HG02885 (cell line): ENCODE results near the gene APOL6.
"Not testable (repeated sequence)": the region's sequence is repeated elsewhere in the genome, so short reads cannot be mapped to it uniquely, and the experiment has no call there.

Experiments used
- ATAC-seq: cut with Tn5 transposase; IDR thresholded peaks from one replicate; pipeline ENCODE4 v1.9.1; 2021; ENCODE audit warnings: mild to moderate bottlenecking; ENCODE audit not compliant: unreplicated experiment, poor library complexity

The APOL6 gene

DNA sequence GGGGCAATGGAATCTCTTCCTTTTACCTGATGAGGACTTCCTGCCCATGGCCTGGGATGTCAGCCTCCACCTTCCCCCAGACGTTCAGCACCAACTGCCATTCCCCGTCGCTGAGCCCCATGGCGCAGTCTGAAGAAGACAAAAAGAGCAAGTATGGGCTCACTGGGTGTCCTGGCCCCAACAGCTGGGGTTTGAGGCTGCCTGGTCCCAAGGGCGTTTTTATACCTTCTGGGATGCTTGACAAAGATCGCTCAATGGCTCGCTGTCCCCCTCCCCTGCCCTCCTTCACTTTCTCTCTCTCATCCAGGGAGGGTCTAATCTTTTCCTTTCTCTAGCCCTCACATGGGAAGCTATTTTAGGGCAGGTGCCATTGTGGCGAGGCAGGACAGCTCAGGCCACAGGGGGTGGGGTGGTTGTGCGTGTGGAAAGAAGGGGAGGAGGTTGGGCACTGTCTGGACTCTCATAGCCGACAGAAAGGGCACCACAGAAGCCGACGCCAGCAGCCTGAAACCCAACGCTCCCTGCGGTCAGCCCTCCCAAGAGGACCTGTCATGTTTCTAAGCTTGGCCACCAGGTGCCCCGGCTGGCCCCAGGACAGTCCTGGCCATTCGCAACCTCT lies 31.0 kb upstream of the APOL6 start, which contains the start of gene MB:
Gene MB (minus strand): TSS at position 193 of the 619 bp plus-strand sequence. CDS start 72 bp downstream, at position 121.
- ATAC-seq = no peak

DNA sequence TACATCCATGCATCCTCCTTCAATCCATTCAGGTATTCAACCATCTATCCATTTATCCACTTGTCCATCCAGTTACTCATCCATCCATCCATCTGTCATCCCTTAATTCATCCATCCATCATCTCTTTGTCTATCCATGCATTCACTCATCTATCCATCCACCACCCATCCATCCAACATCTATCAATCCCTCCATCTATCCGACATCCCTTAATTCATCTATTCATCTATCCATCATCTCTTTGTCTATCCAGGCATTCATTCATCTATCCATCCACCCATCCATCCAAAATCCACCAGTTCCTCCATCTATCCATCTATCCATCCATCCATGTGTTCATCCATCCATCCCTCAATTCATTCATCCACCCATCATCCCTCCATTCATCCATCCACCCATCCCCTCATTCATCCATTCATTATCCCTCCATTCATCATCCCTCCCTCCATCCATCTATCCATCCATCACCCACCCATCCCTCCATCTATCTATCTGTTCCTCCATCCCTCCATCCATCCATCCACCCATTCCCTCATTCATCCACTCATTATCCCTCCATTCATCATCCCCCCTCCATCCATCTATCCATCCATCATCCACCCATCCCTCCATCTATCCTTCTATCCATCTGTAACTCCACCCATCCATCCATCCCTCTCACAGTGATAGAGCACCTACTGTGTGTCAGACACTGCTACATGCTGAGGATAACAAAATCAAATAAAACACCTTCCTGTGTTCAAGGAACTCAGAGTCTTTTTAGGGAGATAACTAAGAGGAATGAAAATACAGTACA lies 29.6 kb upstream of the APOL6 start:
- no peak for ATAC-seq

DNA sequence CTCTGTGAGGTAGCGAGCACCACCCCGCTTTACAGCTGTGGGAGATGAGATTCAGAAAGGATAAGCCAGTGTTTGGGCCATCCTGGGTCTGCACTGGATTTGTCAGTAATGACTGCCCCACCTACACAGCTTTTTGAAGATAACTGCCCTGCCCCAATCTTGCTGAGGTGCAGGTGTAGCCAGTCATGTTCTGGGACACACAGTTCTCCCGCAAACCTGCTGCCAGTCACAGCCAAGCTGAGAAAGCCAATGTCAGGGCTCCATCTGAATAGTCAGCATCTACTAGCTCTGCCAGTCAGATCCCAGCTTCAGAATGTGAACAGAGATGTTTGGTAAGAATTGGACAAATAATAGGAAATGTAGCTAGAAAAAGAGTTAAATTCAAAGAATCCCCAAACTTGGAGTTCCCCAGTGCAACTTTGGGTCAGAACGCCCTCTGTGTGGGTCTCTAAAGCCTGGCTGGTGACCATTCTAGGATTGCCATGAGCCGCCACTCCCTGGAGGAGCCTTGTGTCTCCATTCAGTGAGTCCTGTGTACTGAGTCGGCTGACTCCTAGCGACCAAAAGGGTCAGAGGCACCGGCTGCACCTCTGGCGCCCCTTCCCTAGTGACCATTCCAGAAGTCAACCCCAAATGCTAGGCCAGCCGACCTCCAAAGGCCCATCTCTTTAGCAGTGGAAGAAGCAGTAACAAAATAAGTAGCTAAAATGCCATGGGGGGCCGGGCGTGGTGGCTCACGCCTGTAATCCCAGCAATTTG lies 28.7 kb upstream of the APOL6 start:
- ATAC-seq = no peak

DNA sequence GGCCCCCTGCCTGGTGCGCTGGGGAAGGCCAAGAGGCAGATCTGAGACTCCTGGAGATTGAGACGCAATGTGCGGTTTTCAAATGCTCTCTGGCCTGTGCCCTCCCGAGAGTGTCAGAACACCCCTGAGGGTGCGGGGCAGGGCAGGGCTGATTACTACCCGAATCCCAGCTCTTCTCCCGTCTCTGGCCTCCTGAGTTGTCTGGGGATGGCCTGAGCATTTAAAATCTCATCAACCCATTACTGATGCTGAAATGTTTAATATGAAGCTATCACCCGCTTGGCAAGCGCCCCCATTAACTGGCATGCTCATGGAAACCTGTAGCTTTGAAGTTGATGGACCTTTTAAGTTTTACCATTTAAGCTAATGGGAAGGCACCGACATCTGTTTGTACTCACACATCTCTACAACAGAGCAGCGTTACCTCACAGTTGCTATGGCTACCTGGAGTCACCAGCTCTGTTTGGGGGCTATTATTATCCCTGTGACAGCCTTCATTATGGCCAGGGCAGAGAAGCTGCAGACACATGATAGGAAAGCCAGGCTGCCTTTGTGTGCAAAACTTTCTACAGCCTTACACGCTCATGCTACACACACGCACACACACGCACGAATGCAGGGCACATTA lies 27.5 kb upstream of the APOL6 start:
- ATAC-seq = no peak

DNA sequence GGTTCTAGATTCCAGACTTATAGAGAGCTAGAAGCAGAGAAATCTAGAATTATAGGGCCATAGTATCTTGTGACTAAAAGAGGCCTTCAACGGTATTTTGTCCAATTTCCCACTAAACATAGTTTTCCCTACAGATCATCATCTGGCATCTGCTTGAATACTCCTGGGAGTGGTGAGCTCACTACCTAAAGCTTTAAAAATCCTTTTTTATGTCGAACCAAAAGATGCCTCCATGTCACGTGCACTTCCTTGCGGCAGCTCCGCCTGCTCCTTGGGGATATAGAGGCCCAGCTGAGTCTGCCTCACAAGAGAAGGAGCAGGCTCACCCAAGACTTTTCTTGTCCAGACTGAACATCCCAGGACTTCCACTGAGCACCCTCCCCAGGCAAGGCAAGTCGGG lies 26.8 kb upstream of the APOL6 start:
- ATAC-seq = no peak

DNA sequence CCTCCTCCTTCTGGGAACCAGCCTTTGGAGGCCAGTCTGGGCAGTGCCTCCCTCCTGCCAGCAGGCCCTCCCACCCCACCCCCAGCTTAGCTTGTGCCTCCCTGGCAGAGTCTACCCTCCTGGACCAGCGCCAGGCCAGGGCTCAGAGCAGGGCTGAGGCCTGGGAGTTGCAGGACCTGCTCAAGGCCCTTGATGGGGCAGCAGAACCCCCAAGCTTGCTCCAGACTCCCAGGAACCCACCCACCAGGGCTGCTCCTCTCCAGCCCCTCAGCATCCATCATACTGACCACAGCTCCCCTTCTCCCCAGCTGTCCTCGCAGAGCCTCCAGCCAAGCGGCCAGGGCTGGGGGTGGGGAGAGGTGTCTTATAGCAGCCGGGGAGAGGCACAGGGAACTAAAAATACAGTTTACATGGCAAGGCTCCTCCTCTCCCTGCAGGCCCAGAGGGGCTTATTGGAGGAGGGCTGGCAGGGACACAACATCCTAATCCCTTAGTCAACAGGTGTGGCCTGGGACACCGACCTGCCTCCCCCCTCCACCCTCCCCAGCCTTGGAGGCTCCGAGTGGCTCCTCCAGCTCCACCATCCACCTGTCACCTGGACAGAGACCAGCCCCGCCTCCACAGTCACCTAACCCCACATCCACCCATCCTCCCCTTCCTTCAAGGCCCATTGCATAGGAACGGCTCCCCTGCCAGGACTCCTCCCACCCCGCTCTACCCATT lies 25.9 kb upstream of the APOL6 start:
- ATAC-seq = no peak

DNA sequence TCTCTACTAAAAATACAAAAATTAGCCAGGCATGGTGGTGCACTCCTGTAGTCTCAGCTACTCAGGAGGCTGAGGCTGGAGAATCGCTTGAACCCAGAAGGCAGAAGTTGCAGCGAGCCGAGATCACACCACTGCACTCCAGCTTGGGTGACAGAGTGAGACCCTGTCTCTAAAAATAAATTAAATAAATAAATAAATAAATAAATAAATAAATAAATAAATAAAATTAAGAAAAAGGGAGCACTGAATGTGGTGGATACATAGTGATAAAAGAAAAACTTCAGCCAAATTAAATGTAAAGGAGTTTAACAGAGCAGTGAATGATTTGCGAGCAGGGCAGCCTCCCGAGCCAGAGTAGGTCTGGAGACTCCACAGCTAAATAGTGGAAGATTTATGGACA lies 24.4 kb upstream of the APOL6 start:
- ATAC-seq = not testable (repeated sequence)

DNA sequence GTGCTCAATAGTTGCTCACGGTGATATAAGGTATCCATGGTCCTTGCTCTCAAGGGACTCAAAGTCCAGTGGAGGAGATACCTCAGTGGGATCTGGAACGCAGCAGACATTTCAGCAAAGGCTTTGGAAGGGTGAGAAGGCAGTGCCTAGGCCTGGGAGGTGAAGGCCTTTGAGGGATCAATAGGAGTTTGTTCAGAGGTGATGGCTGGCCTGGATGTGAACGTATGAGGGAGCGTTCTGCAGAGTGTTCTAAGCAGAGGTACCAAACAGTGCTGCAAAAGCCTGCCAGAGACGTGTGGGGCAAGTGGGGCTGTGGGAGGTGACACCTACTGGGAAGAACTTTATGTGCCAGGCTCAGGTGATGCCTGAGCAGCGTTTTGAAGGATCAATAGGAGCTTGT lies 23.7 kb upstream of the APOL6 start:
- no peak for ATAC-seq

DNA sequence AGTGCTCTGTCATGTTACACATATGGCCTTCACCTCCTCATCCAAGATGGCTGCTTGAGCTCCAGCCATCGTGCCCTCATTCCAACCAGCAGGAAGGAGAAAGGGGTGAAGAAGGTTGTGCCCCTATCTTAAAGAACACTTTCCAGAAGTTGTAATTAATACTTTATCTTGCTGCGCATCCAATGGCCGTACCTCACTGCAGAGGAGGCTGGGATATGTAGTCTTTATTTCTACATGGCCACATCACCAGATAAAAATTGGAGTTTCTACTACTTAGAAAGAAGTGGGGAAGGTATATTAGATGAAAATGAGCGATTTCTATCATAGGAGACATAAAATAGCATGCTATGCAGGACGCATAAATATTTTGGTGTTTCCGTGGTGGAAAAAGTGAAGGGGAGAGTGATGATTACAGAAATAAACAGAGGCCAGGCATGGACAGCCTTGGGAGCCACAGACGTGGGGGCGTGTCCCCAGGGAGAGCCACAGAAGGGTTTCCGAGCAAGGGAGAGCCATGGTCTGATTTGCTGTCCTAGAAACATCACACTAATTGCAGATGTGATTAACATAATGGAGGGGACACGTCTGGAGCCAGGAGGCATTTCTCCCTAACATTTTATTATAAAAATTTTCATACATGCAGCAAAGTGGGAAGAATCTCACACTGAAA lies 22.3 kb upstream of the APOL6 start:
- ATAC-seq = no peak

DNA sequence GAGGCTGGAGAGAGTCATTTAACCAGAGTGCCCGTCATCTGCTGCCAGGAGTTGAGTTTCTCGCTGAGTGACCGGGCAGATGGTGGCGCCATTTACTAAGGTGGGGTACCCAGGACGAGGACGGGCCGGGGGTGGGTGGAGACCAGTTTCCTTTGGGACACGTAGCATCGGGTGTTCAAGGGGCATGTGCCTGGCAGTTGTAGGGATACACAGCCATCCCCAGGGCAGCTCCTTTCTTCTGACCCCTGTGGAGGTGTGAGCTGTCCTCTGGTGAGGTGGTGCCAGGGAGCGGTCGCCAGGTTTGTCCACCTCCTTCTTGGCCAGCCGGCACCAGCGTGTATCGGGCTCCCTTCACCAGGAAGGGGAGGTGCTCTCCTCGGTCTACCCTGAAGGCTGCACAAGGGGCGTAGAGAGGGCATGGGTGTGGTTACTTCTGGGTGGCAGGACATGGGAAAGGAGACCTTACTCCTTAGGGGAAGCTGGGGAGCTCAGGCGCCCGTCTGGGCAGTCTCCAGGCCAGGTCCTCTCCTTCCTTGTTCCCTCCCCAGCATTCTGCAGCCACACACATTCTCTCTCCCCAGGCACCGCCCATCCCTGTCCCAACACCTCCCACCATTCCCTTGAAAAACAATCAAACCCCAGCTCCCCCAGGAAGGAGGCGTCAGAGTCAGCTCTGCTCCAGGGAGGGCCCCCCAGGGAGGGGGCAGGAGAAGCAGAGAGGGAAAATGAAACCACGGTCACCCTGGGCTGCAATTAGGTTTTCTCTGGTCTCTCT lies 20.8 kb upstream of the APOL6 start:
- no peak for ATAC-seq

DNA sequence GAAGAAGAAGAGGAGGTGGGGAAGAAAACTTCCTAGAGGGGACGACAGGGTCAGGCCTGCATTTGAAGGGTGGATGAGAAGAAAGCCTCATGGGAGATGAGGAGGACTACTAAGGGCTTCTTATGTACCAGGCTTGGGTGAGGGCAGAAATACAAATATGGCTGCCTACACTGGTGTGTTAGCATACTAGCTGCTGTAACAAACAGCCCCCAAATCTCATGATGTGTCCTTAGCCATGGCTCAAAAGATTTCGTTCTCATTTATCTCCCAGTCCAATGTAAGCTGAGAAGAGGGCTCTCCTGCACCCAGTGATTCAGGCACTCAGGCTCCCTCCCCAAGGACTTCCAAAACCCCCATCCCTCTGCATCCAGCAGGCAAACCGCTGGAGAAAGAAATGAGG lies 19.5 kb upstream of the APOL6 start:
- ATAC-seq = no peak

DNA sequence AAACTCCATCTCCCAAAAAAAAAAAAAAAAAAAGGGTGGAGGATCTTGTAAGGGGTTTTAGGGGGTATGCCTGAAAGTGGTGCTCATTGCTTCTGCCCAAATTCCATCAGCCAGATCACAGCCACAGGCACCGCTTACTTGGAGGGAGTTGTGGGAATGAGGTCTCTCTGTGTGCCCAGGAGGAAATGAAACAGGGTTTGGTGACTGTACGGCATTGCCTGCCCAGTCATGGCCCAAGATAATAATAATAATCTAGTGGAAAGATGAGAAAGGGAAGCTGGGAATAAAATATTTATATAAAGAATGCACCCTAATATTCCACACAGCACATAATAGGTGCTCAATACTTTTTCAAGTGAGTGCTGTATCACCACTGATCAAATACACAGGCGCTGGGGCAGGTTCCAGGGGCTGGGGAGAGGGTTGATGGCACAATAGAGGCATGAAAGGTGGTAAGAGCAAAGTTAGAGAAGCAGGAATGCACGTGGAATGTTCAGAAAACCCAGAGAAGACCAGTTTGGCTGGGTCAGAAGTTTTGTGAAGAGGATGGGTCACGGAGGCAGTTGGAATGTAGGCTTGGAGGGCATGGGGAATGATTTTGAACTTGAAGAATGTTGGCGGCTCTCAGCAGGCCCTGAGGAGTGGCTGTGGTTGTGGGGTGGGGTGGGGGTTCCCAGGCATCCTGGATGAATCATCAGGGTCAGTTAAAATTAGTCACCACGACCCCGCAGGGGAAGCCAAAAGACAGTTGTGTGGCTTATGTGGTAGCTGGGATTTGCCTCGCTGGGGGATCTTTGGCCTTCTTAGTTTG lies 18.6 kb upstream of the APOL6 start:
- ATAC-seq = no peak

DNA sequence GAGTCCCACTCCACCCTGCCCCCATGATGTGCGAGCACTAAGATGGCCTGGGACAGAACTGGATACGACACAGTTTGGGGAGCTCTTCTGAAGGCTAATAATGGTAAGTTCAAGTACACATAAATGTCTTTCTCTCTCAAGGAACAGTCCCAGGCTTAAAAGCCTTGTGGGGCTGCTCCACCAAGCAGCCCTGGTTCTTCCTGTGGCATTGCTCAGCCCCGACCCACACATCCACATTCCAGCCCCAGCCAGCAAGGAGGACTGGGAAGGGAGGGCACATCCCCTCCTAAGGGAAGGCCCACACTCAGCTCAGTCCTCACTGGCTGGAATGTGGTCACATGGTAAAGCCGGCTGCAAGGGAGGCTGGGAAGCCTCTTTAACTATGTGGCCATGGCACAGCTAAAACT lies 17.9 kb upstream of the APOL6 start:
- ATAC-seq = no peak

DNA sequence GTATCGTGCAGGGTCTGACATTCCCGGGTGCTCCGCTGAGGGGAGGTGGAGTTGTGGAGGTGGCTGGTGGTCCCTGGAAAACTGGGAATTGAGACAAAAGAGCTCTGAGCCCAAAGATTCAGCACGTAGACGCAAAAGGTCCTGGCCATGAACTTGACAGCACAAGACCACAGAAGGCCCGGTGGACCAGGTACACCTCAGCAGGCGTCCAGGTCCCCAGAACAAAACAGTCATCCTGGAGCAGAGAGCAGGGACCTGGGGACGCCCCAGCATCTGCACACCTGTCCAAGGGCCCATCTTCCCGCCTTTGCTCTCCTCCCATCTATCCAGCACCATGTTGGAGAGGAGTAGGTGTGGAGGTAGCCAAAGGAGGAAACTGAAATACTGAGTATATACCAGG lies 17.4 kb upstream of the APOL6 start:
- no peak for ATAC-seq

DNA sequence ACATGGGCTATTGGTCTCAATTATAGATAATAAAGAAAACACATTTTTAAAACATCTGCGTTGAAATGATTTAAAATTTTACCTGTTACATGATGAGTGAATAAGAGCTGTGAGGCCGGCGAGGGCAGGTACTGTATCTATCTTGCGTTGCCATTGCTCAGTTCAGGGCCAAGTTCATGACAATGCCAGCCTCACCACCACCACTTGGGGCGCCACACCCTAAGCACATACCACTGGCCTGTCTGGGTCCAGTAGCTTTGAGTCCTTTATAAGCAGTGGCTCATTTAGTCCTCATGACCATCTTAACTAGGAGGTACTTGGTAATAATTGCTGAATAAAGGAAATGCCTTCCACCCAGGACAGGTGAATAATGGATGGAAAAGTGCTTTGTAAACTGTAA lies 16.6 kb upstream of the APOL6 start:
- ATAC-seq = no peak

DNA sequence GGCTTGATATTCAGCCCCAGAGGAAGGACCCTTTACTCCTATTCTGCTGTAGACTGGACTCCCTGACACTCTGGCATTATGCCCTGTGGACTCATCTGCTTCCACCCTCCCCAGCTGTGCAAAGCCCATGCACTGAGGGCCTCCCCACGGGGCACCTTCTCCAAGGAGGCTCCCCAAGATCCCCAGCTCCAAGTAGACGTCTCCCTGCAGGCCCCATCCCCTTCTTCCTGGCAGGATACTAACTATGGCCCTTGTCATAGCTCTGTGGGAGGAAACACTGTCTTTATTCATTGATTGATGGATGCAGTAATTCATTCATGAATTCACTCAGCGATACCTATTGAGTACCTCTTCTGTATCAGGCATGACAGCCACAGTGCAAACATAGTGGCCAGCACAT lies 15.3 kb upstream of the APOL6 start:
- no peak for ATAC-seq

DNA sequence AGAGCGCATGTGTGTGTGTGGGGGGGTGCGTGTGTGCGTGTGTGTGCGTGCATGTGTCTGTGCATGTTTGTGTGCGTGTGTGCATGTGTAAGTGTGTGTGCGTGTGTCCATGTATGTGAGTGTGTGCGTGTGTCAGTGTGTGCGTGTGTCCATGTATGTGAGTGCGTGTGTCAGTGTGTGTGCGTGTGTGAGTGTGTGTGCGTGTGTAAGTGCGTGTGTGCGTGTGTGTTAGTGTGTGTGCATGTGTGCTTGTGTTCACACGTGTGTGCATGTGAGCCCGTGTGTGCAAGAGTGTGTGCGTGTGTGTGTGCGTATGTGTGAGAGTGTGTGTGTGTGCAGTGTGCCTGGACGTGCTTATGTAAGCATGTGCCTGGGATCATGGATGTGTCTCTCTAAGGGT lies 14.7 kb upstream of the APOL6 start:
- no peak for ATAC-seq

DNA sequence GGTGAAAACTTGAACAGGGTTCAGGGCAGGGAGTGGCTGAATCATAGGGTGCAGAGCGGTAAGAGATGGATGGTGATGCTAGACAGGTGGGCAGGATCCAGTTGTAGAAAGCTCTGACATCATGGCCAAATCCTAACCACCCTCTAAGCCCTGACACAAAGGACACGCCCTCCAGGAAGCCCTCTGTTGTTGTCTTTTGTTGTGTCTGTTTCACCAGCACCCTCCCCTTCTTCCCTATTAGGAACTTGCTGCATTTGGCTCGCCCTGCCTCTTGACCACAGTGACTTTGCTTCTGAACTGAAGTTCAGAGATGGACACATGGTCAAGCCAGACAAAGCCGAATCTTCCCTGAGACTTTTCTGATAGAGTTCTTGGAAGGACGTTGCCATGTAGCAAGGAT lies 14.2 kb upstream of the APOL6 start:
- ATAC-seq = no peak
